Heart left ventricle (tissue), 16 donors: ENCODE data around the gene ZNF784. TPM values are rescaled to one million over a fixed set of nuclear protein-coding genes. Genes with fewer than 3 reads are reported as not detected.

Experiments used
- ATAC-seq, 4 donors: fragments of 200-7000 bp; cut with Tn5 transposase; one replicate each; pipeline ENCODE4 v1.9.1; 2020 to 2022; ENCODE audit warnings: moderate library complexity in 4 of 4, mild to moderate bottlenecking in 3 of 4, moderate number of reproducible peaks in 1 of 4
- DNase-seq, 5 donors: peaks; one replicate each; pipeline ENCODE4 v3.0.0-alpha.2; 2020
- H3K27ac ChIP-seq, 12 donors: fragments of 200-600 bp; sonication (generic) in 4 of 12; one replicate each; pipeline versions ENCODE4 v1.5.0 to v1.8.0; 2016 to 2022; ENCODE audit warnings: mild to moderate bottlenecking in 2 of 12
- H3K27me3 ChIP-seq, 9 donors: fragments of 200-600 bp; sonication (generic) in 2 of 9; one replicate each; pipeline versions ENCODE4 v1.5.1 to v1.8.0; 2016 to 2022; ENCODE audit warnings: mild to moderate bottlenecking in 3 of 9
- H3K36me3 ChIP-seq, 9 donors: fragments of 200-600 bp; sonication (generic) in 2 of 9; one replicate each; pipeline versions ENCODE4 v1.5.0 to v1.8.0; 2018 to 2022; ENCODE audit warnings: mild to moderate bottlenecking in 2 of 9
- H3K4me1 ChIP-seq, 12 donors: fragments of 200-600 bp; sonication (generic) in 4 of 12; one replicate each; pipeline versions ENCODE4 v1.5.0 to v1.8.0; 2016 to 2022; ENCODE audit warnings: mild to moderate bottlenecking in 3 of 12
- H3K4me3 ChIP-seq, 12 donors: fragments of 200-600 bp; sonication (generic) in 4 of 12; one replicate each; pipeline versions ENCODE4 v1.5.0 to v1.8.0; 2017 to 2022; ENCODE audit warnings: mild to moderate bottlenecking in 9 of 12, moderate library complexity in 4 of 12
- H3K9me3 ChIP-seq, 12 donors: fragments of 200-600 bp; sonication (generic) in 4 of 12; one replicate each; pipeline versions ENCODE4 v1.5.0 to v1.8.0; 2016 to 2022; ENCODE audit warnings: mild to moderate bottlenecking in 1 of 12
- CTCF ChIP-seq, 12 donors: fragments of 200-600 bp; sonication (generic) in 4 of 12; IDR thresholded peaks; one replicate each; pipeline versions ENCODE4 v1.5.0 to v1.8.0; 2018 to 2022; ENCODE audit warnings: antibody characterized with exemption in 12 of 12, mild to moderate bottlenecking in 5 of 12
- POLR2A ChIP-seq, 2 donors: fragments of 450-650 bp; IDR thresholded peaks; one replicate each; pipeline ENCODE4 v1.6.1; 2017; ENCODE audit warnings: antibody characterized with exemption in 2 of 2, mild to moderate bottlenecking in 2 of 2, moderate library complexity in 2 of 2
- WGBS, 4 donors: extraction: QIAGEN DNeasy Blood & Tissue Kit in 2 of 4; methylation state at CpG; one replicate each; pipeline versions ENCODE4 v1.1.5 to v1.1.7; 2013 to 2018; 5-methylcytosine and 5-hydroxymethylcytosine counted together
- intact Hi-C, 10 donors: fragments of 100-400 bp; cut with DNase I; formaldehyde crosslinking; loops; one replicate each; pipeline versions ENCODE4 v1.11.1 to v1.14.2; 2022
- polyA plus RNA-seq, 2 donors: library from polyadenylated mRNA; stranded (reverse); fragments of 200-250 nt; gene quantifications; one replicate each; pipeline ENCODE4 v1.2.3, GENCODE V29; 2013
- total RNA-seq, 9 donors: library from RNA; depleted of rRNA in 2 of 9; stranded (reverse); fragments of >200 nt in 2 of 9; fragmentation: NEBNext Ultra II Directional in 3 of 9; extraction: Animal tissue kit (Norgen Biotek cat#: 25700) in 3 of 9; gene quantifications; one replicate each; pipeline versions ENCODE4 v1.1.0 to v1.2.4, GENCODE V29; 2016 to 2023
- donor health status: ischemic (EF 13 %, LVEDD 7.1; RV severe dilation, severe dysfunction).
- donor health status: healthy with polysubstance abuse.
- donor health status: DM: no; HTN: yes; CAD: no.
- donor health status: DM: no; HTN: no; CAD: no.
- donor health status: ischemic (EF 25% LVEDD 6.9; RV normal size, moderate dysfunction).
- donor health status: ischemic (EF 25% LVEDD 5.7; RV mildly dilated, moderate dysfunction).
- donor health status: healthy.
- donor health status: DM: yes; HTN: yes; CAD: no.
- donor health status: ischemic (EF 35%, LVEDD 5.7; RV mildly dilated, moderate dysfunction).
- donor health status: nonischemic (EF 11% LVEDD 7.7; RV severe dilation, severe dysfunction).
- donor health status: DM: yes; HTN: yes; CAD: no.
- donor health status: PGD.
- donor health status: ischemic (EF 29% LVEDD 5.4; RV normal size, mild dysfunction).
- donor health status: nonischemic (EF 23%, LVEDD 6.1; RV moderate dilation, normal function).

The ZNF784 gene
- total and polyA plus RNA-seq, 11 donors: 6.7 to 15.8 (median 9.2) TPM

GRCh38 chr19:55616395-55616875 lies 7.9 kb downstream of the ZNF784 start:
- no peak for TF ChIP-seq POLR2A (IDR thresholded peaks at IDR 0.05)
- no peak for TF ChIP-seq CTCF (IDR thresholded peaks at IDR 0.05)
- 97 to 98% (median 98%) methylated on average over 22 to 38 of the region's 38 CpGs for WGBS, 4 donors
- Histone ChIP-seq H3K27ac (no peak overlapping the region), H3K4me3 (no peak overlapping the region), H3K9me3 (no peaks in the 10 kb centered on the region), H3K27me3 (no peaks in the 10 kb centered on the region), H3K4me1 (peaks cover 0 to 38% (median 13%) of the 10 kb centered on the region in 12 donors), H3K36me3 (peaks cover 0 to 53% (median 33%) of the 10 kb centered on the region in 9 donors)
- peak in 1 of 5 donors; percentile 55 for DNase-seq
- intact Hi-C loops: no loop called here
- ATAC-seq: no peak

- 96 to 98% (median 97%) methylated on average over 48 to 88 of the region's 88 CpGs for WGBS, 4 donors
- no peak for ATAC-seq
These were observed 8.6 kb downstream of the ZNF784 start for GRCh38 chr19:55615543-55616394.

GRCh38 chr19:55614711-55615542 lies 9.4 kb downstream of the ZNF784 start:
- ATAC-seq (no peak), DNase-seq (peak in 1 of 5 donors; percentile 56)
- no peaks in the 10 kb centered on the region for H3K9me3 ChIP-seq
- peaks cover 0 to 37% (median 22%) of the 10 kb centered on the region in 12 donors for H3K4me1 ChIP-seq
- intact Hi-C loops: no loop called here
- TF ChIP-seq POLR2A (IDR thresholded peaks at IDR 0.05) (no peak), CTCF (IDR thresholded peaks at IDR 0.05) (no peak)
- WGBS, 4 donors: 93 to 98% (median 97%) methylated on average over 67 to 98 of the region's 98 CpGs
- H3K4me3 ChIP-seq: no peak overlapping the region
- H3K27ac ChIP-seq: no peak overlapping the region
- H3K27me3 ChIP-seq: no peaks in the 10 kb centered on the region
- H3K36me3 ChIP-seq: peaks cover 0 to 48% (median 34%) of the 10 kb centered on the region in 9 donors

More at GRCh38 chr19:55615543-55616394, 8.6 kb downstream of the ZNF784 start:
- Histone ChIP-seq H3K9me3 (no peaks in the 10 kb centered on the region), H3K27me3 (no peaks in the 10 kb centered on the region), H3K27ac (no peak overlapping the region), H3K36me3 (peaks cover 0 to 48% (median 33%) of the 10 kb centered on the region in 9 donors), H3K4me3 (no peak overlapping the region), H3K4me1 (peaks cover 0 to 40% (median 18%) of the 10 kb centered on the region in 12 donors)
- TF ChIP-seq CTCF (IDR thresholded peaks at IDR 0.05): no peak
- TF ChIP-seq POLR2A (IDR thresholded peaks at IDR 0.05): no peak
- intact Hi-C loops: no loop called here
- DNase-seq: peak in 1 of 5 donors; percentile 62
